Measurements from ENCODE around the gene EAPP. TPM values are rescaled to one million over a fixed set of nuclear protein-coding genes. Genes with fewer than 3 reads are reported as not detected.
A peak's percentile ranks its signal among the peaks of the same experiment; 100 is the strongest.
"Not testable (repeated sequence)": the region's sequence is repeated elsewhere in the genome, so short reads cannot be mapped to it uniquely, and the experiment has no call there.

The EAPP gene
- total RNA-seq, 1 donor = 56.1 TPM

GRCh38 chr14:34568803-34569202, 29.3 kb upstream of the EAPP start:
- no peak overlapping the region for H3K4me3 ChIP-seq (ENCODE audit: low read depth, low read length)
- no peak for DNase-seq (ENCODE audit: low read depth)
- no peak for TF ChIP-seq CTCF (IDR thresholded peaks at IDR 0.05; ENCODE audit: insufficient read depth, low read length)

GRCh38 chr14:34562776-34563150, 23.3 kb upstream of the EAPP start:
- no peak for DNase-seq (ENCODE audit: low read depth)
- H3K4me3 ChIP-seq (ENCODE audit: low read depth, low read length) = no peak overlapping the region
- TF ChIP-seq CTCF (IDR thresholded peaks at IDR 0.05; ENCODE audit: insufficient read depth, low read length) = no peak

GRCh38 chr14:34562037-34562775, 22.7 kb upstream of the EAPP start:
- H3K4me3 ChIP-seq (ENCODE audit: low read depth, low read length); DNase-seq (ENCODE audit: low read depth): not testable (repeated sequence)

GRCh38 chr14:34556498-34556829, 17.0 kb upstream of the EAPP start:
- H3K4me3 ChIP-seq (ENCODE audit: low read depth, low read length); DNase-seq (ENCODE audit: low read depth): not testable (repeated sequence)

GRCh38 chr14:34555583-34556497, 16.3 kb upstream of the EAPP start:
- H3K4me3 ChIP-seq (ENCODE audit: low read depth, low read length); DNase-seq (ENCODE audit: low read depth): not testable (repeated sequence)

DNA sequence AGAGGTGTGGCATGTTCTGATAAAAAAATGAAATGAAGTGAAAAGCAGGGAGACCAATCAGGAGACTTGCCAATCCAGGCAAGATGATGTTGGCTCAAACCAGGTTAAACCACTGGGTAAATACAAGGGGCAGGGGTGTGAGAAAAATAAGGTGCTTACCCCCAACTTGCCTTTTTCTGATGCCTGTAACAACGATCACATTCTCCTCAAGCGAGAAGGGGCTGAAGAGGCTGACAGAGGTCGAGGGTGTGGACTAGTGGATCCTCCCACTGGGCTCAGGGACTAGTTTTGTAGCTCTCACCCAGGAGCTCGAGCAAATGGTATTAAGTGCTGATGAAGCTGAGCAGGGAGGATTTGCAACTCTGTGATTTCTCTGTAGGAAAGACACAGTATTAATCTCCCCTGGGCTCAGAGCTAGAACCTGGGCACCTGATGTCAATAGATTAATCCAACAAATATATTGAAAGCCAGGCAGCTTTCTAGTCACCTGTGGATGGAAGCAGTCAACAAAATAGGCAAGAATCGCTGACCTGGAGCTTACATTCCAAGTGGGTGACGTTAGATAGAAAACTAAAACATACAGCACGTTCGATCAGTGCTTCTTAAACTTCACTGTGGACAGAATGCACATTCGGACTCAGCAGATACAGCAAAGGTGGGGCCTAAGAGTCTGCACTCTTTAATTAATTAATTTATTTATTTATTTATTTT, 15.2 kb upstream of the EAPP start:
- peak; percentile 58 for DNase-seq (ENCODE audit: low read depth)
- TF ChIP-seq CTCF (IDR thresholded peaks at IDR 0.05; ENCODE audit: insufficient read depth, low read length) = no peak
- H3K4me3 ChIP-seq (ENCODE audit: low read depth, low read length) = peak overlapping the region; percentile 6

- not testable (repeated sequence) for H3K4me3 ChIP-seq (ENCODE audit: low read depth, low read length); DNase-seq (ENCODE audit: low read depth)
Measured at GRCh38 chr14:34549276-34549966, 9.9 kb upstream of the EAPP start.

- no peak overlapping the region for H3K4me3 ChIP-seq (ENCODE audit: low read depth, low read length)
- TF ChIP-seq CTCF (IDR thresholded peaks at IDR 0.05; ENCODE audit: insufficient read depth, low read length) = no peak
- DNase-seq (ENCODE audit: low read depth) = no peak
Measured at GRCh38 chr14:34548472-34548981, 9.0 kb upstream of the EAPP start.

- DNase-seq (ENCODE audit: low read depth) = not testable (repeated sequence)
Measured at GRCh38 chr14:34547136-34547520, 7.6 kb upstream of the EAPP start.

DNA sequence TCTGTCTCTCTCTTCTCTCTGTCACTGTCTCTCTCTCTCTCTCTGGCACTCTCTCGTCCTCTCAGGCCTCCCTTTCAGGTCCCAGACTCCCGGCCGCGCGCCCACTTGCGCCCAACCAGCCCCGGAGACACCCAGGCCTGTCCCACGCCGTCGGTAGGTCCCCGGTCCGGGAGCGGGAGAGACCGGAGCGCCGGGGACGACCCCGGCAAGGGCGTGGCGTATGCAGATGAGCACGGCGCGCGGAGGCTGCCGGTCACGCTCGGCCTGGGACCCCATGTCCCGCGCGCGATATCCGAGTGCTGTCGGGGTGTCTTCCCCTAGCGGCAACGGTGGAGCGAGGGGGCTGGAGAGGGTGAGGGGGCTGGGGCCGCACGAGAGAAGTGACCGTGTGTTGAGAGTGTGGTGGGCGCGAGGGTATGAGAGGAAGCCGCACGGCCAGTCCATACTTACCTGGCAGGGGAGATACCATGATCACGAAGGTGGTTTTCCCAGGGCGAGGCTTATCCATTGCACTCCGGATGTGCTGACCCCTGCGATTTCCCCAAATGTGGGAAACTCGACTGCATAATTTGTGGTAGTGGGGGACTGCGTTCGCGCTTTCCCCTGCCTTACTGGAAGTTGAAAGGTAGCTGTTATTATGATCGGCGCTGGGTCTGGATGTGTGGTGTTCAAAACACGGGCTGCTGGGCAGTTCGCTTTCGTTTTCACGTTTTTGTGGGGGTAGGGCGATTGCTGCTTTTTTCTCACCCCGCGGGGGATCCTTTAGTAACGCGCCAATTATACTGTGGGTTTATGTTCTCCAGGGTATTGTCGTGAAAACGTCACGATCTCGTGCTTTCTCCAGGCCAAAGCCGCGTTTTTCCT, 7.0 kb upstream of the EAPP start:
- not testable (repeated sequence) for H3K4me3 ChIP-seq (ENCODE audit: low read depth, low read length); DNase-seq (ENCODE audit: low read depth)

More at GRCh38 chr14:34547136-34547520, 7.6 kb upstream of the EAPP start:
- not testable (repeated sequence) for H3K4me3 ChIP-seq (ENCODE audit: low read depth, low read length)

GRCh38 chr14:34540181-34541059, 919 bp upstream of the EAPP start:
- not testable (repeated sequence) for DNase-seq (ENCODE audit: low read depth)
- H3K4me3 ChIP-seq (ENCODE audit: low read depth, low read length) = peak overlapping the region; percentile 95
